ENCODE data around the gene PTPRQ.

PTPRQ gene

GRCh38 chr12:80443974-80444666, at the start of gene PTPRQ:
PTPRQ (plus strand) TSS chr12:80444235; CDS start chr12:80444346, 111 bp downstream.
- in situ Hi-C loops (cut with HindIII; ENCODE audit: low pct_unique_long_range_greater_than_20kb, low sequenced_read_pairs), result no loop called here
- no peak for DNase-seq (ENCODE audit: low read depth in 1 of 2, low spot score in 1 of 2)
- no peak for TF ChIP-seq JUND (IDR thresholded peaks at IDR 0.05; ENCODE audit: low read depth)

DNA sequence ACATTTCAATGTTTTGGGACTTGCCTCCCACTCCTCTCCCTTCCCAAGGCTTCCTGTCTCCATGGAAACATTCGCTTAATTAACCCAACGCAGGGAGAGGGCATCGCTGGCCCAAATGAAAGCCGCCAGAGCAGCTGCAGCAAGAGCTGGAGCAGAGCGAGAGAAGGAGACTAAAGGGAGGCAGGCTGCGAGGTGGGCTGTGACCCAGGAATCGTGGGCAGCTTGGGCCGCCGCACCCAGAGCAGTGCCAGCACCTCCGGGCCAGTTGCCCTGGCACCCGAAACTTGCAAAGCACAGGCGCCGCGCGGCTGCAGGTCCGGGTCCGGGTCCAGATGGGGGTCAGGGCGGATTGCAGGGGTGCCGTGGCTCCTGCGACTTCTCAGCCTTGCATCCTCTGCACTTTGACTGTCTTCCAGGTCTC, 43.5 kb upstream of the PTPRQ start:
- in situ Hi-C loops (cut with HindIII; ENCODE audit: low pct_unique_long_range_greater_than_20kb, low sequenced_read_pairs), result no loop called here
- no peak for DNase-seq (ENCODE audit: low read depth in 1 of 2, low spot score in 1 of 2)
- TF ChIP-seq JUND (IDR thresholded peaks at IDR 0.05; ENCODE audit: low read depth), result no peak

GRCh38 chr12:80401191-80401590, 42.8 kb upstream of the PTPRQ start:
- DNase-seq (ENCODE audit: low read depth in 1 of 2, low spot score in 1 of 2), result no peak
- no peak for TF ChIP-seq JUND (IDR thresholded peaks at IDR 0.05; ENCODE audit: low read depth)
- in situ Hi-C loops (cut with HindIII; ENCODE audit: low pct_unique_long_range_greater_than_20kb, low sequenced_read_pairs), result no loop called here

GRCh38 chr12:80404629-80405028, 39.4 kb upstream of the PTPRQ start:
- in situ Hi-C loops (cut with HindIII; ENCODE audit: low pct_unique_long_range_greater_than_20kb, low sequenced_read_pairs), result no loop called here
- no peak for DNase-seq (ENCODE audit: low read depth in 1 of 2, low spot score in 1 of 2)
- no peak for TF ChIP-seq JUND (IDR thresholded peaks at IDR 0.05; ENCODE audit: low read depth)

DNA sequence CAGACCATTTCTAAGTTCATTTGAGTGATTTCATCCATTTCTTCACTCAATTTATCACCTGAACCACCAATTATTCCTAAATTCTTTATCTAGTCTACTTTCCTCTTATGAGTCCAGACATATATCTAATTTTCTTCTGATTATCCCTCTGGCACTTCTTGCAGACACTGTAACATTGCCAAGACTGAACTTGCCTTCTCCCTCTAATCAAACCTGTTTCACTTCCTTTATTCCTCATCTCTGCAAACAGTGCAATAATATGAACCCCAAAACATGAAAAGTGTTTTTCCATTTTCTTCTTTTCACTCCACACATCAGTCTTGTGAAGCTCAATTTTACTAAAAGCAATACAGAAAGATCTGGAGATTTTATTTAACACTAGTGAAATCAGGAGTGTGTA, 37.8 kb upstream of the PTPRQ start:
- no peak for TF ChIP-seq JUND (IDR thresholded peaks at IDR 0.05; ENCODE audit: low read depth)
- no peak for DNase-seq (ENCODE audit: low read depth in 1 of 2, low spot score in 1 of 2)
- in situ Hi-C loops (cut with HindIII; ENCODE audit: low pct_unique_long_range_greater_than_20kb, low sequenced_read_pairs), result no loop called here

DNA sequence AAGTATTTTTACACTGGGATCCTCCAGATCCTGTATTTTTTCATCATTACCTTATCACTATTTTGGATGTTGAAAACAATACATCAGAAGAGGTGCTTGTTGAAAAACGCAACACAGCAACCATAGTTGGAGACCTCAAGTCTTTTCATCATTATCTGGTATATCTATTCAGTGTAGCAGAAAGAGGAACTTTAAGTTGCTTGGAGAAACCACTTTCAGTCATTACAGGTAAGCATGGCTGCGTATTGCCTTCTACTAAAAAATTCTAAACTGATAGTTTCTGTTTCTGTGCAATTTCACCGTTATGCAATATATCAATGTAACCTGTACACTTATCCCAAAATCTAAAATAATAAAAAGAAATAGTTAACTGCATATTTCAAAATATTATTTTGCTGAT, 32.2 kb upstream of the PTPRQ start:
- DNase-seq (ENCODE audit: low read depth in 1 of 2, low spot score in 1 of 2), result no peak
- no peak for TF ChIP-seq JUND (IDR thresholded peaks at IDR 0.05; ENCODE audit: low read depth)
- in situ Hi-C loops (cut with HindIII; ENCODE audit: low pct_unique_long_range_greater_than_20kb, low sequenced_read_pairs), result no loop called here

- in situ Hi-C loops (cut with HindIII; ENCODE audit: low pct_unique_long_range_greater_than_20kb, low sequenced_read_pairs), result no loop called here
- no peak for TF ChIP-seq JUND (IDR thresholded peaks at IDR 0.05; ENCODE audit: low read depth)
- DNase-seq (ENCODE audit: low read depth in 1 of 2, low spot score in 1 of 2), result peak; percentile 35 to 79
Observed at GRCh38 chr12:80412343-80412953, 31.6 kb upstream of the PTPRQ start.

DNA sequence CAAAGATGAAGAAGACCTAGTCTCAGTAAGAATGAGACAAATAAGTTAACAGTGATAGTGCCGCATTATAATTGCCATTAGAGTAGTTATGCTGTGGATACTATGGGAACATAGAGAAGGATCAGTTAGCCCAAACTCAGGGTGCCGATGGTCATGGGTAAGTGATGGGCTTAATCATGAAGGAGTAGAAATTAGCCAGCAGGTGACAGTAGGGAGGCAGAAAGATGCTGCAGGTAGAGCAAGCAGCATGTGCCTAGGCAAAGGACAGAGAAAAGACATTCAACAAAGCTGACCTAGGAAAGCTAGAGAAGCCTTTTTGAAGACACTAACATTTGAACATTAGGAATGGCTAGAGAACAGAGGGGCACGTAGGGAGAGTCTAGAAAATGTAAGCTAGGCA, 30.6 kb upstream of the PTPRQ start:
- peak in 1 of 2 experiments; percentile 27 for DNase-seq (ENCODE audit: low read depth in 1 of 2, low spot score in 1 of 2)
- in situ Hi-C loops (cut with HindIII; ENCODE audit: low pct_unique_long_range_greater_than_20kb, low sequenced_read_pairs), result no loop called here
- no peak for TF ChIP-seq JUND (IDR thresholded peaks at IDR 0.05; ENCODE audit: low read depth)

DNA sequence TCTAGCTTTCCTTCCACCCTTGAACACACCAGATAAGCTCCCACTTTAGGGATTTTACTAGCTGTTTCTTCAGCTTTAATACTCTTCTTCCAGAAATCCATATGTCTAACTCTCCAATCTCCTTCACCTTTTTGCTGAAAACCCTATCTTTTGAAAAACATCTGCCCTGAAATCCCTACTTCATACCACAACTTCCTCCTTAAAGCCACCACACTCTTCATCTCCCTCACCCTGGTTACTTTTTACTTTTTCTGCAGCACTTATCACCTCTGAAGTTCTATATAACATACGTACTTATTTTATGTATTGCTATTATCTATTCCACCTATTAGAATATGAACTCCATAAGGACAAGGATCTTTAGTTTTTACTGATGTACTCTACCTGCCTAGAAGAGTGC, 28.6 kb upstream of the PTPRQ start:
- no peak for TF ChIP-seq JUND (IDR thresholded peaks at IDR 0.05; ENCODE audit: low read depth)
- in situ Hi-C loops (cut with HindIII; ENCODE audit: low pct_unique_long_range_greater_than_20kb, low sequenced_read_pairs), result no loop called here
- no peak for DNase-seq (ENCODE audit: low read depth in 1 of 2, low spot score in 1 of 2)

GRCh38 chr12:80419644-80420043, 24.4 kb upstream of the PTPRQ start:
- no peak for TF ChIP-seq JUND (IDR thresholded peaks at IDR 0.05; ENCODE audit: low read depth)
- in situ Hi-C loops (cut with HindIII; ENCODE audit: low pct_unique_long_range_greater_than_20kb, low sequenced_read_pairs), result no loop called here
- no peak for DNase-seq (ENCODE audit: low read depth in 1 of 2, low spot score in 1 of 2)

GRCh38 chr12:80420075-80420474, 24.0 kb upstream of the PTPRQ start:
- TF ChIP-seq JUND (IDR thresholded peaks at IDR 0.05; ENCODE audit: low read depth), result no peak
- in situ Hi-C loops (cut with HindIII; ENCODE audit: low pct_unique_long_range_greater_than_20kb, low sequenced_read_pairs), result no loop called here
- DNase-seq (ENCODE audit: low read depth in 1 of 2, low spot score in 1 of 2), result no peak

DNA sequence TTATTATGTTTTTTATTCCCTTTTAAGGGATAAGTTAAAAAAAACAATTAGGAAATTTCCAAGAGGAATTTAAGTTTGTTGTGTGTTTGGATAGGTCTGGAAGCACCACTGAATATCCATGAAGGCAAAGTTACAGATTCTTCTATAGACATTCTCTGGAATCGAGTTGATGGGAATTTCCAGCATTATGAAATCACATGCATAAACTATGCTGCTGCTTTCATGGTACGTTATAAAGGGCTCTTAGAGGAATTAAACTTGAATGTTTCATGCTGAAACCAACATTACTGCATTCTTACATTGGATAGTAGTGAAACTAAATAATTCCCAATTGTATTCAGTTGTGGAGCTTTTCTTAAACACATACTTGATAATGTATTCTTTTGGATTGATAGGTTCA, 21.5 kb upstream of the PTPRQ start:
- no peak for TF ChIP-seq JUND (IDR thresholded peaks at IDR 0.05; ENCODE audit: low read depth)
- in situ Hi-C loops (cut with HindIII; ENCODE audit: low pct_unique_long_range_greater_than_20kb, low sequenced_read_pairs), result no loop called here
- DNase-seq (ENCODE audit: low read depth in 1 of 2, low spot score in 1 of 2), result no peak

- DNase-seq (ENCODE audit: low read depth in 1 of 2, low spot score in 1 of 2), result no peak
- in situ Hi-C loops (cut with HindIII; ENCODE audit: low pct_unique_long_range_greater_than_20kb, low sequenced_read_pairs), result no loop called here
- no peak for TF ChIP-seq JUND (IDR thresholded peaks at IDR 0.05; ENCODE audit: low read depth)
Observed at GRCh38 chr12:80432061-80432460, 12.0 kb upstream of the PTPRQ start.

DNA sequence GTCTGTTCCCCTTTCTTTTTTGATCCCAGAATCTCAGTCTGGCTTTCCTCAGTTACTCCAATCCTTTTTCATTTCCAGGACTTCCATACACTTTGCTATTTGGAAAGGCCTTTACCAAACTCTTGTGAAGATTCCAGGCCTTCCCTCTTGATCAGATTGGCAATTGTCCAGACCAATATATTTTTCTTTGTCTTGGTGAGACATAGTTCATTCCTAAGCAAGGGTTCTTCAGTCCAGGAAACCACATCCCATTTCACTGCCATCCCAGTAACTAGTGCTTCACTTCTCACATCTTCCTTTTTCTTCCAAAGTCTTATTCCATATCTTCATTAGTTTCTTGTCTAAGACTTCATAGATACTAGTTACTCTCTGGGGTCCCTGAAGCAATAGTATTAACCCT, 2.1 kb upstream of the PTPRQ start:
- in situ Hi-C loops (cut with HindIII; ENCODE audit: low pct_unique_long_range_greater_than_20kb, low sequenced_read_pairs), result no loop called here
- DNase-seq (ENCODE audit: low read depth in 1 of 2, low spot score in 1 of 2), result peak in 1 of 2 experiments; percentile 81

More for the DNA sequence above, 2.1 kb upstream of the PTPRQ start:
- no peak for TF ChIP-seq JUND (IDR thresholded peaks at IDR 0.05; ENCODE audit: low read depth)

Data from T47D (cell line).